Testis (tissue), 2 donors: ENCODE measurements around the gene SRRM2.
A peak's percentile ranks its signal among the peaks of the same experiment; 100 is the strongest.

Source experiments
- CTCF ChIP-seq, 3 experiments: fragments of 450-650 bp in 2 of 3; fragments of 200-600 bp in 1 of 3; sonication (generic) in 1 of 3; IDR thresholded peaks; one replicate each; pipeline ENCODE4 v1.5.1; 2016 to 2019; ENCODE audit warnings: antibody characterized with exemption in 3 of 3, mild to moderate bottlenecking in 2 of 3, moderate library complexity in 1 of 3
- POLR2A ChIP-seq: fragments of 450-650 bp; IDR thresholded peaks from one replicate; pipeline ENCODE4 v1.6.1; 2017; ENCODE audit warnings: antibody characterized with exemption, mild to moderate bottlenecking, moderate library complexity

- TF ChIP-seq CTCF (IDR thresholded peaks at IDR 0.05): peak in 2 of 3 experiments; percentile 64 to 77
- TF ChIP-seq POLR2A: no peak
These were observed 31.5 kb upstream of the SRRM2 start for GRCh38 chr16:2720719-2721633.
